ENCODE data around the gene CHRM4.

Gene CHRM4

GRCh38 chr11:46436113-46436512 lies 44.5 kb upstream of the CHRM4 start:
- Histone ChIP-seq H3K27ac (replicated peaks) (no peak overlapping the region), H3K4me3 (replicated peaks; ENCODE audit: insufficient read depth, low read length) (no peak overlapping the region), H3K27me3 (ENCODE audit: insufficient read depth, poor library complexity, severe bottlenecking) (no peaks in the 10 kb centered on the region)
- no peak for DNase-seq (ENCODE audit: low read depth in 1 of 2, low spot score in 1 of 2)
- no peak for TF ChIP-seq CTCF (IDR thresholded peaks at IDR 0.05; ENCODE audit: insufficient read depth, low read length)
- no peak for TF ChIP-seq GABPA (IDR thresholded peaks at IDR 0.05; ENCODE audit: low read depth)
- TF ChIP-seq, protein P1, sequence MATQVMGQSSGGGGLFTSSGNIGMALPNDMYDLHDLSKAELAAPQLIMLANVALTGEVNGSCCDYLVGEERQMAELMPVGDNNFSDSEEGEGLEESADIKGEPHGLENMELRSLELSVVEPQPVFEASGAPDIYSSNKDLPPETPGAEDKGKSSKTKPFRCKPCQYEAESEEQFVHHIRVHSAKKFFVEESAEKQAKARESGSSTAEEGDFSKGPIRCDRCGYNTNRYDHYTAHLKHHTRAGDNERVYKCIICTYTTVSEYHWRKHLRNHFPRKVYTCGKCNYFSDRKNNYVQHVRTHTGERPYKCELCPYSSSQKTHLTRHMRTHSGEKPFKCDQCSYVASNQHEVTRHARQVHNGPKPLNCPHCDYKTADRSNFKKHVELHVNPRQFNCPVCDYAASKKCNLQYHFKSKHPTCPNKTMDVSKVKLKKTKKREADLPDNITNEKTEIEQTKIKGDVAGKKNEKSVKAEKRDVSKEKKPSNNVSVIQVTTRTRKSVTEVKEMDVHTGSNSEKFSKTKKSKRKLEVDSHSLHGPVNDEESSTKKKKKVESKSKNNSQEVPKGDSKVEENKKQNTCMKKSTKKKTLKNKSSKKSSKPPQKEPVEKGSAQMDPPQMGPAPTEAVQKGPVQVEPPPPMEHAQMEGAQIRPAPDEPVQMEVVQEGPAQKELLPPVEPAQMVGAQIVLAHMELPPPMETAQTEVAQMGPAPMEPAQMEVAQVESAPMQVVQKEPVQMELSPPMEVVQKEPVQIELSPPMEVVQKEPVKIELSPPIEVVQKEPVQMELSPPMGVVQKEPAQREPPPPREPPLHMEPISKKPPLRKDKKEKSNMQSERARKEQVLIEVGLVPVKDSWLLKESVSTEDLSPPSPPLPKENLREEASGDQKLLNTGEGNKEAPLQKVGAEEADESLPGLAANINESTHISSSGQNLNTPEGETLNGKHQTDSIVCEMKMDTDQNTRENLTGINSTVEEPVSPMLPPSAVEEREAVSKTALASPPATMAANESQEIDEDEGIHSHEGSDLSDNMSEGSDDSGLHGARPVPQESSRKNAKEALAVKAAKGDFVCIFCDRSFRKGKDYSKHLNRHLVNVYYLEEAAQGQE (IDR thresholded peaks at IDR 0.05; ENCODE audit: insufficient replicate concordance, low read depth) = no peak
- TF ChIP-seq POLR2AphosphoS5 (IDR thresholded peaks at IDR 0.05; ENCODE audit: low read depth) = no peak
- TF ChIP-seq SPI1 (IDR thresholded peaks at IDR 0.05; ENCODE audit: borderline replicate concordance, low read depth) = no peak

GRCh38 chr11:46435679-46436078 lies 44.1 kb upstream of the CHRM4 start:
- H3K27ac ChIP-seq (replicated peaks) = no peak overlapping the region
- no peaks in the 10 kb centered on the region for H3K27me3 ChIP-seq (ENCODE audit: insufficient read depth, poor library complexity, severe bottlenecking)
- TF ChIP-seq, protein P1 (IDR thresholded peaks at IDR 0.05; ENCODE audit: insufficient replicate concordance, low read depth) = no peak
- TF ChIP-seq POLR2AphosphoS5 (IDR thresholded peaks at IDR 0.05; ENCODE audit: low read depth) (no peak), CTCF (IDR thresholded peaks at IDR 0.05; ENCODE audit: insufficient read depth, low read length) (no peak), GABPA (IDR thresholded peaks at IDR 0.05; ENCODE audit: low read depth) (no peak), SPI1 (IDR thresholded peaks at IDR 0.05; ENCODE audit: borderline replicate concordance, low read depth) (no peak)
- no peak for DNase-seq (ENCODE audit: low read depth in 1 of 2, low spot score in 1 of 2)
- H3K4me3 ChIP-seq (replicated peaks; ENCODE audit: insufficient read depth, low read length) = no peak overlapping the region

DNA sequence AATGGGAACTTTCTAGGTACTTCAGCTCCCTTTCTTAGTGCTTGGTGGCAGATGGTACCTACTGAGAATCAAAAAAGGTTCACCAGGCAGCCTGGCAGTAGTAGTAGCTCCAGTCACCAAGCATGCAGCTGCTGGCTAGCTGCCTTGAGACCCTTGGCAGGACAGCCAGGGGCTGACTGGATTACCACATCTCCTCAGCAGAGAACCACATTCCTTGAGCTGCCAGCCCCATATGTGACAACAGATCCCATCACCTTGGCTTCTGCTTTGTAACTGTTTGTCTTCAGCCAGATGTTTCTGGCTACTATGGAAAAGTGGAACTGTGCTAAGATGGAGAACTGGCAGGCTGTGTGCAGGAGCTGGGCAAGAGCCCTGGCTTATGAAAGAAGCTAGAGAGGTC lies 39.6 kb upstream of the CHRM4 start:
- Histone ChIP-seq H3K27me3 (ENCODE audit: insufficient read depth, poor library complexity, severe bottlenecking) (no peaks in the 10 kb centered on the region), H3K27ac (replicated peaks) (no peak overlapping the region), H3K4me3 (replicated peaks; ENCODE audit: insufficient read depth, low read length) (no peak overlapping the region)
- TF ChIP-seq, protein P1 (IDR thresholded peaks at IDR 0.05; ENCODE audit: insufficient replicate concordance, low read depth) = no peak
- TF ChIP-seq CTCF (IDR thresholded peaks at IDR 0.05; ENCODE audit: insufficient read depth, low read length) (no peak), GABPA (IDR thresholded peaks at IDR 0.05; ENCODE audit: low read depth) (no peak), POLR2AphosphoS5 (IDR thresholded peaks at IDR 0.05; ENCODE audit: low read depth) (no peak), SPI1 (IDR thresholded peaks at IDR 0.05; ENCODE audit: borderline replicate concordance, low read depth) (no peak)
- no peak for DNase-seq (ENCODE audit: low read depth in 1 of 2, low spot score in 1 of 2)
